SJCRH30 (cell line): ENCODE measurements around the gene ASPN. TPM values are rescaled to one million over a fixed set of nuclear protein-coding genes. Genes with fewer than 3 reads are reported as not detected.

Source experiments
- DNase-seq, 2 experiments: peaks; one replicate each; pipeline ENCODE4 v3.0.0-alpha.2; 2015 to 2020
- H3K27ac ChIP-seq: fragments of 250-450 bp; sonication (Bioruptor Pico); 2 replicates; pipeline ENCODE4 v1.5.1; 2020; ENCODE audit warnings: mild to moderate bottlenecking, moderate library complexity
- H3K27me3 ChIP-seq: fragments of 250-450 bp; sonication (Bioruptor Pico); 2 replicates; pipeline ENCODE4 v1.5.1; 2020; ENCODE audit warnings: mild to moderate bottlenecking, moderate library complexity
- H3K36me3 ChIP-seq: fragments of 250-450 bp; sonication (Bioruptor Pico); 2 replicates; pipeline ENCODE4 v1.5.1; 2020; ENCODE audit warnings: mild to moderate bottlenecking, moderate library complexity
- H3K4me1 ChIP-seq: fragments of 250-450 bp; sonication (Bioruptor Pico); 2 replicates; pipeline ENCODE4 v1.5.1; 2020; ENCODE audit warnings: mild to moderate bottlenecking, moderate library complexity
- H3K4me3 ChIP-seq: fragments of 250-450 bp; sonication (Bioruptor Pico); 2 replicates; pipeline ENCODE4 v1.5.1; 2020; ENCODE audit warnings: mild to moderate bottlenecking, moderate library complexity
- H3K9me3 ChIP-seq: fragments of 250-450 bp; sonication (Bioruptor Pico); replicated peaks from 2 replicates; pipeline ENCODE4 v1.5.1; 2020; ENCODE audit warnings: mild to moderate bottlenecking, moderate library complexity
- total RNA-seq: library from RNA; depleted of rRNA; stranded (reverse); fragments of >200 nt; shearing (Covaris generic); gene quantifications from 2 replicates; pipeline ENCODE4 v1.2.3, GENCODE V29; 2014; rRNA removed

The ASPN gene
- total RNA-seq = 0.06 TPM in 1 of 2 replicates, not detected in the other

- Histone ChIP-seq H3K9me3 (no peaks in the 10 kb centered on the region), H3K36me3 (no peaks in the 10 kb centered on the region), H3K4me1 (no peaks in the 10 kb centered on the region), H3K4me3 (no peak within 1 kb of the TSS), H3K27ac (no peak within 1 kb of the TSS), H3K27me3 (no peaks in the 10 kb centered on the region)
- DNase-seq = no peak
Measured at GRCh38 chr9:92482329-92482728, at the start of gene ASPN. ASPN (minus strand) TSS chr9:92482506.

- no peaks in the 10 kb centered on the region for H3K27me3 ChIP-seq
- no peak for DNase-seq
- H3K4me3 ChIP-seq = no peak overlapping the region
- H3K4me1 ChIP-seq = no peaks in the 10 kb centered on the region
- H3K36me3 ChIP-seq = no peaks in the 10 kb centered on the region
- no peak overlapping the region for H3K27ac ChIP-seq
- no peaks in the 10 kb centered on the region for H3K9me3 ChIP-seq
Measured at GRCh38 chr9:92530893-92531292, 48.6 kb upstream of the ASPN start.

- Histone ChIP-seq H3K9me3 (no peaks in the 10 kb centered on the region), H3K27ac (no peak overlapping the region), H3K4me1 (no peaks in the 10 kb centered on the region), H3K27me3 (no peaks in the 10 kb centered on the region), H3K4me3 (no peak overlapping the region), H3K36me3 (no peaks in the 10 kb centered on the region)
- DNase-seq = no peak
Measured at GRCh38 chr9:92529124-92529523, 46.8 kb upstream of the ASPN start.

GRCh38 chr9:92528522-92528849 is 46.2 kb upstream of the ASPN start:
- DNase-seq = no peak
- no peaks in the 10 kb centered on the region for H3K27me3 ChIP-seq
- no peaks in the 10 kb centered on the region for H3K36me3 ChIP-seq
- no peaks in the 10 kb centered on the region for H3K9me3 ChIP-seq
- H3K27ac ChIP-seq = no peak overlapping the region
- no peaks in the 10 kb centered on the region for H3K4me1 ChIP-seq
- no peak overlapping the region for H3K4me3 ChIP-seq

GRCh38 chr9:92527832-92528521 is 45.7 kb upstream of the ASPN start:
- Histone ChIP-seq H3K27me3 (no peaks in the 10 kb centered on the region), H3K4me1 (no peaks in the 10 kb centered on the region), H3K36me3 (no peaks in the 10 kb centered on the region), H3K4me3 (no peak overlapping the region), H3K9me3 (no peaks in the 10 kb centered on the region), H3K27ac (no peak overlapping the region)
- DNase-seq = no peak

- DNase-seq = no peak
- no peaks in the 10 kb centered on the region for H3K27me3 ChIP-seq
- no peaks in the 10 kb centered on the region for H3K9me3 ChIP-seq
- no peaks in the 10 kb centered on the region for H3K4me1 ChIP-seq
- H3K4me3 ChIP-seq = no peak overlapping the region
- H3K36me3 ChIP-seq = no peaks in the 10 kb centered on the region
- no peak overlapping the region for H3K27ac ChIP-seq
Measured at GRCh38 chr9:92527291-92527828, 45.1 kb upstream of the ASPN start.

GRCh38 chr9:92525306-92525705 is 43.0 kb upstream of the ASPN start:
- Histone ChIP-seq H3K27ac (no peak overlapping the region), H3K27me3 (no peaks in the 10 kb centered on the region)
- DNase-seq = no peak

GRCh38 chr9:92524881-92525280 is 42.6 kb upstream of the ASPN start:
- Histone ChIP-seq H3K27me3 (no peaks in the 10 kb centered on the region), H3K9me3 (no peaks in the 10 kb centered on the region), H3K4me3 (no peak overlapping the region), H3K36me3 (no peaks in the 10 kb centered on the region), H3K4me1 (no peaks in the 10 kb centered on the region), H3K27ac (no peak overlapping the region)
- DNase-seq = no peak

More at GRCh38 chr9:92525306-92525705, 43.0 kb upstream of the ASPN start:
- no peaks in the 10 kb centered on the region for H3K4me1 ChIP-seq
- no peaks in the 10 kb centered on the region for H3K36me3 ChIP-seq
- H3K4me3 ChIP-seq = no peak overlapping the region
- no peaks in the 10 kb centered on the region for H3K9me3 ChIP-seq

GRCh38 chr9:92522983-92523970 is 41.0 kb upstream of the ASPN start:
- Histone ChIP-seq H3K27me3 (no peaks in the 10 kb centered on the region), H3K27ac (no peak overlapping the region), H3K4me3 (no peak overlapping the region), H3K36me3 (no peaks in the 10 kb centered on the region), H3K9me3 (no peaks in the 10 kb centered on the region), H3K4me1 (no peaks in the 10 kb centered on the region)
- DNase-seq = no peak

GRCh38 chr9:92520837-92521236 is 38.5 kb upstream of the ASPN start:
- Histone ChIP-seq H3K36me3 (no peaks in the 10 kb centered on the region), H3K27me3 (no peaks in the 10 kb centered on the region), H3K9me3 (no peaks in the 10 kb centered on the region), H3K4me3 (no peak overlapping the region), H3K4me1 (no peaks in the 10 kb centered on the region), H3K27ac (no peak overlapping the region)
- DNase-seq = no peak

GRCh38 chr9:92518199-92518598 is 35.9 kb upstream of the ASPN start:
- DNase-seq = no peak
- H3K36me3 ChIP-seq = no peaks in the 10 kb centered on the region
- no peak overlapping the region for H3K27ac ChIP-seq
- no peaks in the 10 kb centered on the region for H3K4me1 ChIP-seq
- H3K4me3 ChIP-seq = no peak overlapping the region
- no peaks in the 10 kb centered on the region for H3K27me3 ChIP-seq
- no peaks in the 10 kb centered on the region for H3K9me3 ChIP-seq

GRCh38 chr9:92517046-92517445 is 34.7 kb upstream of the ASPN start:
- Histone ChIP-seq H3K9me3 (no peaks in the 10 kb centered on the region), H3K27me3 (no peaks in the 10 kb centered on the region), H3K27ac (no peak overlapping the region), H3K4me1 (no peaks in the 10 kb centered on the region), H3K36me3 (no peaks in the 10 kb centered on the region), H3K4me3 (no peak overlapping the region)
- DNase-seq = no peak

GRCh38 chr9:92516521-92516920 is 34.2 kb upstream of the ASPN start:
- no peaks in the 10 kb centered on the region for H3K27me3 ChIP-seq
- no peak for DNase-seq
- no peak overlapping the region for H3K4me3 ChIP-seq
- no peaks in the 10 kb centered on the region for H3K9me3 ChIP-seq
- no peak overlapping the region for H3K27ac ChIP-seq
- no peaks in the 10 kb centered on the region for H3K36me3 ChIP-seq
- no peaks in the 10 kb centered on the region for H3K4me1 ChIP-seq

GRCh38 chr9:92514635-92515034 is 32.3 kb upstream of the ASPN start:
- DNase-seq = no peak

GRCh38 chr9:92513349-92513748 is 31.0 kb upstream of the ASPN start:
- no peak overlapping the region for H3K4me3 ChIP-seq
- no peak for DNase-seq
- no peaks in the 10 kb centered on the region for H3K36me3 ChIP-seq
- H3K4me1 ChIP-seq = no peaks in the 10 kb centered on the region
- H3K27ac ChIP-seq = no peak overlapping the region
- H3K27me3 ChIP-seq = no peaks in the 10 kb centered on the region
- H3K9me3 ChIP-seq = no peaks in the 10 kb centered on the region

More at GRCh38 chr9:92514635-92515034, 32.3 kb upstream of the ASPN start:
- H3K27me3 ChIP-seq = no peaks in the 10 kb centered on the region
- H3K4me3 ChIP-seq = no peak overlapping the region
- H3K27ac ChIP-seq = no peak overlapping the region
- no peaks in the 10 kb centered on the region for H3K4me1 ChIP-seq
- H3K36me3 ChIP-seq = no peaks in the 10 kb centered on the region
- H3K9me3 ChIP-seq = no peaks in the 10 kb centered on the region
